IMR-90 (cell line): ENCODE results near the gene TMEM107. TPM values are rescaled to one million over a fixed set of nuclear protein-coding genes. Genes with fewer than 3 reads are reported as not detected.

Source experiments
- ATAC-seq: fragments of 200-7000 bp; cut with Tn5 transposase; 2 replicates; pipeline ENCODE4 v1.9.1; 2020; ENCODE audit warnings: low read depth, mild to moderate bottlenecking, moderate library complexity
- BruUV-seq: library from RNA; stranded (reverse); fragments of 400-500 nt; replicated peaks from 2 replicates; lab custom pipeline; 2021; lab: Mats Ljungman, UMichigan
- CTCF ChIA-PET: fragments of 300-600 bp; formaldehyde crosslinking; extraction: SDS; loops from one replicate; lab custom pipeline; 2021; ENCODE audit warnings: antibody characterized with exemption; lab: Yijun Ruan, JAX
- POLR2A ChIA-PET: fragments of 300-600 bp; sonication (Branson Sonifier 250); formaldehyde crosslinking; loops from one replicate; lab custom pipeline; 2022; ENCODE audit warnings: antibody characterized with exemption; ENCODE audit not compliant: unreplicated experiment; lab: Charles Lee
- DNase-seq: peaks from one replicate; pipeline ENCODE4 v3.0.0; 2013
- H2AFZ ChIP-seq: replicated peaks from 2 replicates; pipeline ENCODE3; 2013; ENCODE audit warnings: low read length, mild to moderate bottlenecking; ENCODE audit not compliant: poor library complexity
- H2AK5ac ChIP-seq: 2 replicates; pipeline ENCODE4 v1.6.1; 2013; ENCODE audit warnings: low read depth, low read length, inconsistent platforms
- H2AK9ac ChIP-seq: replicated peaks from 2 replicates; pipeline ENCODE3; 2013; ENCODE audit warnings: mild to moderate bottlenecking, low read depth, low read length, moderate library complexity; ENCODE audit not compliant: poor library complexity
- H2BK120ac ChIP-seq: 2 replicates; pipeline ENCODE4 v1.6.1; 2013; ENCODE audit warnings: low read depth, low read length, inconsistent platforms
- H2BK15ac ChIP-seq: 3 replicates; pipeline ENCODE4 v1.6.1; 2013; ENCODE audit warnings: low read depth, low read length, inconsistent platforms
- H2BK20ac ChIP-seq: 2 replicates; pipeline ENCODE4 v1.6.1; 2013; ENCODE audit warnings: low read depth, mild to moderate bottlenecking, inconsistent platforms, low read length, moderate library complexity
- H2BK5ac ChIP-seq: 2 replicates; pipeline ENCODE4 v1.6.1; 2013; ENCODE audit warnings: mild to moderate bottlenecking, low read depth, low read length, inconsistent platforms; ENCODE audit not compliant: poor library complexity, severe bottlenecking
- H3K14ac ChIP-seq: replicated peaks from 2 replicates; pipeline ENCODE4 v1.6.1; 2013; ENCODE audit warnings: low read depth, low read length, inconsistent platforms
- H3K18ac ChIP-seq: 2 replicates; pipeline ENCODE4 v1.6.1; 2013; ENCODE audit warnings: low read depth, low read length, control low read depth
- H3K23ac ChIP-seq: 2 replicates; pipeline ENCODE4 v1.6.1; 2013; ENCODE audit warnings: low read depth, low read length, inconsistent platforms
- H3K27ac ChIP-seq: 2 replicates; pipeline ENCODE4 v1.5.1; 2013; ENCODE audit warnings: mild to moderate bottlenecking, control low read depth, low read length; ENCODE audit not compliant: insufficient read depth
- H3K27me3 ChIP-seq: 2 replicates; pipeline ENCODE4 v1.6.1; 2013; ENCODE audit warnings: low read length; ENCODE audit not compliant: control insufficient read depth, insufficient read depth
- H3K36me3 ChIP-seq: 2 replicates; pipeline ENCODE4 v1.6.1; 2013; ENCODE audit warnings: low read length, mixed read lengths; ENCODE audit not compliant: control insufficient read depth, insufficient read depth
- H3K4ac ChIP-seq: 2 replicates; pipeline ENCODE4 v1.6.1; 2013; ENCODE audit warnings: low read depth, low read length, inconsistent platforms
- H3K4me1 ChIP-seq: 2 replicates; pipeline ENCODE4 v1.6.1; 2013; ENCODE audit warnings: low read length, mixed read lengths; ENCODE audit not compliant: control insufficient read depth, insufficient read depth
- H3K4me2 ChIP-seq: 2 replicates; pipeline ENCODE4 v1.6.1; 2013; ENCODE audit warnings: low read depth, mild to moderate bottlenecking, control low read depth, low read length, moderate library complexity
- H3K4me3 ChIP-seq: 2 replicates; pipeline ENCODE4 v1.5.1; 2013; ENCODE audit warnings: low read depth, mild to moderate bottlenecking, control low read depth, low read length, moderate library complexity; ENCODE audit not compliant: insufficient read depth
- H3K56ac ChIP-seq: 2 replicates; pipeline ENCODE4 v1.6.1; 2013; ENCODE audit warnings: low read length, inconsistent platforms; ENCODE audit not compliant: insufficient read depth; ENCODE audit errors: extremely low read depth
- H3K79me1 ChIP-seq, 2 experiments: 2 replicates each; pipeline ENCODE4 v1.6.1; 2013; ENCODE audit warnings: low read length in 2 of 2, inconsistent platforms in 1 of 2, low read depth in 1 of 2
- H3K9ac ChIP-seq: 2 replicates; pipeline ENCODE4 v1.6.1; 2013; ENCODE audit warnings: low read depth, low read length, control low read depth
- H3K9me1 ChIP-seq: 2 replicates; pipeline ENCODE4 v1.6.1; 2013; ENCODE audit warnings: low read length, inconsistent platforms; ENCODE audit not compliant: insufficient read depth
- H3K9me3 ChIP-seq: 2 replicates; pipeline ENCODE4 v1.6.1; 2013; ENCODE audit warnings: low read length; ENCODE audit not compliant: control insufficient read depth, insufficient read depth
- H4K20me1 ChIP-seq: 2 replicates; pipeline ENCODE4 v1.6.1; 2013; ENCODE audit warnings: low read length, inconsistent platforms; ENCODE audit not compliant: insufficient read depth
- H4K5ac ChIP-seq: 2 replicates; pipeline ENCODE4 v1.6.1; 2013; ENCODE audit warnings: mild to moderate bottlenecking, low read depth, low read length, control low read depth
- H4K8ac ChIP-seq, 2 experiments: 2 replicates each; pipeline ENCODE4 v1.6.1; 2013; ENCODE audit warnings: low read depth in 2 of 2, low read length in 2 of 2, control low read depth in 1 of 2, inconsistent platforms in 1 of 2
- H4K91ac ChIP-seq: 2 replicates; pipeline ENCODE4 v1.6.1; 2013; ENCODE audit warnings: low read depth, low read length, inconsistent platforms; ENCODE audit not compliant: insufficient read depth
- BHLHE40 ChIP-seq: fragments of 150-350 bp; IDR thresholded peaks from 2 replicates; pipeline ENCODE4 v1.6.1; 2016; ENCODE audit warnings: mild to moderate bottlenecking, low read depth, low read length
- CHD1 ChIP-seq: IDR thresholded peaks from 2 replicates; pipeline ENCODE4 v1.6.1; 2012; ENCODE audit warnings: low read depth, low read length, improper control_type of control experiment
- ELK1 ChIP-seq: fragments of 150-350 bp; IDR thresholded peaks from 2 replicates; pipeline ENCODE4 v1.6.1; 2016; ENCODE audit warnings: low read depth, mild to moderate bottlenecking, low read length, moderate library complexity, borderline replicate concordance
- FOS ChIP-seq: fragments of 150-350 bp; IDR thresholded peaks from 2 replicates; pipeline ENCODE4 v1.6.1; 2016; ENCODE audit warnings: low read depth, low read length
- MAFK ChIP-seq: IDR thresholded peaks from 2 replicates; pipeline ENCODE4 v1.6.1; 2012; ENCODE audit warnings: low read depth, low read length, improper control_type of control experiment
- MAZ ChIP-seq: IDR thresholded peaks from 2 replicates; pipeline ENCODE4 v1.6.1; 2012; ENCODE audit warnings: low read depth, mild to moderate bottlenecking, low read length, improper control_type of control experiment, moderate library complexity, borderline replicate concordance
- RAD21 ChIP-seq: IDR thresholded peaks from 2 replicates; pipeline ENCODE4 v1.6.1; 2012; ENCODE audit warnings: low read length, improper control_type of control experiment
- RCOR1 ChIP-seq: IDR thresholded peaks from 2 replicates; pipeline ENCODE4 v1.6.1; 2012; ENCODE audit warnings: mild to moderate bottlenecking, low read length, improper control_type of control experiment; ENCODE audit not compliant: insufficient replicate concordance
- RFX5 ChIP-seq: IDR thresholded peaks from 2 replicates; pipeline ENCODE4 v1.8.0; 2012; ENCODE audit warnings: low read depth, mild to moderate bottlenecking, low read length, moderate library complexity
- SMC3 ChIP-seq: fragments of 150-350 bp; IDR thresholded peaks from 2 replicates; pipeline ENCODE4 v1.6.1; 2016; ENCODE audit warnings: low read depth, mild to moderate bottlenecking, antibody characterized with exemption, low read length, moderate library complexity
- USF2 ChIP-seq: fragments of 150-350 bp; IDR thresholded peaks from 2 replicates; pipeline ENCODE4 v1.6.1; 2017; ENCODE audit warnings: mild to moderate bottlenecking, antibody characterized with exemption, low read length, low read depth
- WGBS, 2 experiments: methylation state at CpG; one replicate each; pipeline versions ENCODE4 v1.1.5 to v1.1.7; 2013; ENCODE audit warnings: missing lambda C conversion rate in 2 of 2; ENCODE audit not compliant: insufficient read length in 1 of 2; ENCODE audit errors: extremely low coverage in 2 of 2; 5-methylcytosine and 5-hydroxymethylcytosine counted together
- dilution Hi-C: fragments of 300-500 bp; cut with HindIII; formaldehyde crosslinking; loops from one replicate; pipeline ENCODE4 v1.14.3; 2018; ENCODE audit warnings: low sequenced_read_pairs; ENCODE audit not compliant: unreplicated experiment
- in situ Hi-C: fragments of 300-500 bp; cut with MboI; formaldehyde crosslinking; loops from 3 replicates; pipeline ENCODE4 v1.14.3; 2019; ENCODE audit warnings: low sequenced_read_pairs, inconsistent platforms, mixed read lengths
- intact Hi-C: fragments of 100-400 bp; cut with micrococcal nuclease; formaldehyde crosslinking; loops from 2 replicates; pipeline ENCODE4 v1.10.0; 2022
- polyA plus RNA-seq, 3 experiments: library from polyadenylated mRNA; depleted of rRNA; stranded (reverse); fragments of >200 nt; gene quantifications; 2 replicates each; pipeline ENCODE4 v1.2.3, GENCODE V29; 2012; ENCODE audit warnings: low replicate concordance in 1 of 3
- total RNA-seq: library from RNA; depleted of rRNA; stranded (reverse); fragments of >200 nt; gene quantifications from 2 replicates; pipeline ENCODE4 v1.2.3, GENCODE V29; 2012
- TF ChIP-seq, protein P1 (sequence below): conservative IDR thresholded peaks from 2 replicates; pipeline ENCODE4 v1.5.1; 2012; ENCODE audit warnings: mild to moderate bottlenecking, low read depth, low read length, improper control_type of control experiment

TMEM107 gene
- total and polyA plus RNA-seq, 2 of the 4 experiments (the other 2 are of a cell fraction): 12.9 to 14.3 TPM

DNA sequence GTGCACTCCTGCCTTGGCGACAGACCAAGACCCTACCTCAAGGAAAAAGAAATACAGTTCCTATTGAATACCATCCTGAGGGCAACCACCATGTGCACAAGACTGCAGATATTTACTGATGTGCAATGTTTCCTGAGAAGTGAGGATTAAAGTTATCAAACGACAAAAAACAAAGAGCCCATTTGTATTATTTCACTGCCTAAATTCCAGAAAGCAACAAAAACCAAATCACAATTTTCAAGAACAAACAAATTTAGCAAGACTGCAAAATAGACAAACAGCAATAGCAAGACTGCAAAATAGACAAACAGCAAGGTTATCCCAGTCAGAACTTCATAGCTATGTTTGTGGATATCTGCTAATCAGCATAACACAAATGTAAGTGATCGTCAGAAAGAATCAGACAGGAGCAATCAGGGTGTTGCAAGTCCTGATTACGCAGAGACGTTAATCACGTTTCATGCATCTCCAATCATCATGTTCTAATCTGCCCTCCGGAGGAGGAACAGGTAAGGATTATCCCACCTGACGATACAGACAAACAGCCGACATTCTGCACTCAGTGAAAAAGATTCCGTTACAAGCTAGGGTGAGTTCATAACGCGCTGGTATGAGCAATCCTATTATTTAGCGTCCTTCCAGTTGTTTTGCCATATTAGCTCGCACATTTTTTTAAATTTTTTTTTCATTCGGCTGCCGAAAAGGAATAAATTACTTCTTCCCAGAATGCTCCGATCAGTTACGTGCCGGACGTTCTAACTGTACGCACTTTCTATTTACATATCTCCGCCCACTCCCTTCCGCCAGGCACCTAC, 2.9 kb downstream of the TMEM107 start:
- peak overlapping the region in 1 of 2 experiments; percentile 96 for H4K8ac ChIP-seq
- H3K4me1 ChIP-seq: peaks cover 12% of the 10 kb centered on the region
- in situ Hi-C loops (loop anchor here (25.0 kb wide), 1 partner anchor 936 kb away; the partner anchor contains the start of genes DVL2, GABARAP and PHF23), intact Hi-C loops (loop anchor here (1.0 kb wide), 1 partner anchor 35 kb away; no protein-coding TSS in a partner anchor), dilution Hi-C loops (no loop called here)
- 0% methylated on average over 6 of the region's 23 CpGs; no CpG with 5 or more reads in 1 of the 2 experiments for WGBS, 2 experiments
- CTCF ChIA-PET: interaction anchor here (0.7 kb wide), 1 partner anchor 21 kb away, joined by 3 read pairs; no protein-coding TSS in a partner anchor
- peak overlapping the region; percentile 88 for H3K9ac ChIP-seq
- H3K56ac ChIP-seq: peak overlapping the region; percentile 99
- no peak overlapping the region for H2BK15ac ChIP-seq
- peak overlapping the region; percentile 94 for H2BK20ac ChIP-seq
- peak overlapping the region; percentile 92 for H3K14ac ChIP-seq
- peak overlapping the region; percentile 59; the same call in 1 of the 2 replicates for H3K18ac ChIP-seq
- BruUV-seq: TSS peak; percentile 99
- H3K9me3 ChIP-seq: no peaks in the 10 kb centered on the region
- peak overlapping the region; percentile 81; the same call in 1 of the 2 replicates for H3K4ac ChIP-seq
- peak overlapping the region; percentile 33 for H2AFZ ChIP-seq
- H3K4me3 ChIP-seq: peak overlapping the region; percentile 51
- H3K27ac ChIP-seq: peak overlapping the region; percentile 85
- H3K36me3 ChIP-seq: no peaks in the 10 kb centered on the region
- peak overlapping the region; percentile 84 for H4K91ac ChIP-seq
- H2BK120ac ChIP-seq: peak overlapping the region; percentile 97
- H2AK5ac ChIP-seq: no peak overlapping the region; the same call in 1 of the 2 replicates
- H4K5ac ChIP-seq: peak overlapping the region; percentile 32; the same call in 1 of the 2 replicates
- H3K4me2 ChIP-seq: peak overlapping the region; percentile 95
- peaks cover 21% of the 10 kb centered on the region for H3K9me1 ChIP-seq
- H3K27me3 ChIP-seq: no peaks in the 10 kb centered on the region
- H2AK9ac ChIP-seq: no peak overlapping the region
- ATAC-seq (peak; percentile 84), DNase-seq (peak; percentile 99)
- peak overlapping the region; percentile 99 for H2BK5ac ChIP-seq
- H3K23ac ChIP-seq: peak overlapping the region; percentile 80; the same call in 1 of the 2 replicates
- POLR2A ChIA-PET: interaction anchor here (0.5 to 1.2 kb wide), 12 partner anchors 10 to 289 kb away, joined by 3 to 8 read pairs (median 4); no protein-coding TSS in a partner anchor
- H4K20me1 ChIP-seq: peaks cover 8% of the 10 kb centered on the region; the same call in 1 of the 2 replicates
- peaks cover 9 to 30% of the 10 kb centered on the region in 2 experiments; a peak in 3 of 4 replicates for H3K79me1 ChIP-seq
- TF ChIP-seq RCOR1 (no peak), MAZ (peak; percentile 55; the same call in 1 of the 2 replicates), CHD1 (no peak; the same call in 1 of the 2 replicates), RAD21 (no peak), BHLHE40 (peak; percentile 94), SMC3 (no peak), USF2 (no peak), MAFK (peak; percentile 88), FOS (no peak), ELK1 (no peak), RFX5 (no peak)
- TF ChIP-seq, protein P1, sequence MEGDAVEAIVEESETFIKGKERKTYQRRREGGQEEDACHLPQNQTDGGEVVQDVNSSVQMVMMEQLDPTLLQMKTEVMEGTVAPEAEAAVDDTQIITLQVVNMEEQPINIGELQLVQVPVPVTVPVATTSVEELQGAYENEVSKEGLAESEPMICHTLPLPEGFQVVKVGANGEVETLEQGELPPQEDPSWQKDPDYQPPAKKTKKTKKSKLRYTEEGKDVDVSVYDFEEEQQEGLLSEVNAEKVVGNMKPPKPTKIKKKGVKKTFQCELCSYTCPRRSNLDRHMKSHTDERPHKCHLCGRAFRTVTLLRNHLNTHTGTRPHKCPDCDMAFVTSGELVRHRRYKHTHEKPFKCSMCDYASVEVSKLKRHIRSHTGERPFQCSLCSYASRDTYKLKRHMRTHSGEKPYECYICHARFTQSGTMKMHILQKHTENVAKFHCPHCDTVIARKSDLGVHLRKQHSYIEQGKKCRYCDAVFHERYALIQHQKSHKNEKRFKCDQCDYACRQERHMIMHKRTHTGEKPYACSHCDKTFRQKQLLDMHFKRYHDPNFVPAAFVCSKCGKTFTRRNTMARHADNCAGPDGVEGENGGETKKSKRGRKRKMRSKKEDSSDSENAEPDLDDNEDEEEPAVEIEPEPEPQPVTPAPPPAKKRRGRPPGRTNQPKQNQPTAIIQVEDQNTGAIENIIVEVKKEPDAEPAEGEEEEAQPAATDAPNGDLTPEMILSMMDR: no peak
